Sigmoid colon (tissue), 7 donors: ENCODE results near the gene THRA. TPM values are rescaled to one million over a fixed set of nuclear protein-coding genes. Genes with fewer than 3 reads are reported as not detected.

ENCODE experiments used
- DNase-seq: peaks from one replicate; pipeline ENCODE4 v3.0.0-alpha.2; 2019
- H3K27ac ChIP-seq, 4 donors: fragments of 200-600 bp; sonication (generic); one replicate each; pipeline ENCODE4 v1.5.1; 2016 to 2019; ENCODE audit warnings: mild to moderate bottlenecking in 1 of 4
- H3K27me3 ChIP-seq, 3 donors: fragments of 200-600 bp; sonication (generic); one replicate each; pipeline ENCODE4 v1.5.1; 2019; ENCODE audit warnings: mild to moderate bottlenecking in 1 of 3
- H3K36me3 ChIP-seq, 4 donors: fragments of 200-600 bp; sonication (generic); one replicate each; pipeline ENCODE4 v1.5.1; 2016 to 2019
- H3K4me1 ChIP-seq, 4 donors: fragments of 200-600 bp; sonication (generic); one replicate each; pipeline ENCODE4 v1.5.1; 2017 to 2019
- H3K4me3 ChIP-seq, 4 donors: fragments of 200-600 bp; sonication (generic); one replicate each; pipeline ENCODE4 v1.5.1; 2017 to 2019; ENCODE audit warnings: mild to moderate bottlenecking in 2 of 4, moderate library complexity in 1 of 4
- H3K9me3 ChIP-seq, 4 donors: fragments of 200-600 bp in 3 of 4; sonication (generic) in 3 of 4; one replicate each; pipeline versions ENCODE4 v1.5.1 to v1.6.1; 2013 to 2019
- EP300 ChIP-seq, 4 donors: sonication (generic); formaldehyde crosslinking; IDR thresholded peaks; one replicate each; pipeline ENCODE4 v1.6.1; 2017; ENCODE audit warnings: antibody characterized with exemption in 4 of 4
- POLR2A ChIP-seq, 2 donors: fragments of 450-650 bp; IDR thresholded peaks; one replicate each; pipeline ENCODE4 v1.6.1; 2016; ENCODE audit warnings: antibody characterized with exemption in 2 of 2, mild to moderate bottlenecking in 2 of 2, moderate library complexity in 2 of 2
- POLR2AphosphoS5 ChIP-seq, 4 donors: sonication (generic); formaldehyde crosslinking; IDR thresholded peaks; one replicate each; pipeline ENCODE4 v1.6.1; 2017; ENCODE audit warnings: antibody characterized with exemption in 4 of 4
- WGBS, 2 donors: extraction: QIAGEN DNeasy Blood & Tissue Kit; methylation state at CpG; one replicate each; pipeline ENCODE4 v1.1.7; 2013; 5-methylcytosine and 5-hydroxymethylcytosine counted together
- intact Hi-C: fragments of 100-400 bp; cut with DNase I; formaldehyde crosslinking; loops from one replicate; pipeline ENCODE4 v1.15.1; 2023
- polyA plus RNA-seq, 3 donors: library from polyadenylated mRNA; stranded (reverse); fragments of 200-250 nt; gene quantifications; one replicate each; pipeline ENCODE4 v1.2.3, GENCODE V29; 2013
- total RNA-seq, 4 donors: library from RNA; depleted of rRNA; stranded (reverse); fragments of >200 nt; gene quantifications; one replicate each; pipeline ENCODE4 v1.1.0, GENCODE V29; 2016
- TF ChIP-seq, protein P1 (sequence below), 4 experiments: fragments of 450-650 bp in 3 of 4; fragments of 200-600 bp in 1 of 4; IDR thresholded peaks; one replicate each; pipeline ENCODE4 v1.5.1; 2016 to 2019; ENCODE audit warnings: antibody characterized with exemption in 4 of 4, mild to moderate bottlenecking in 3 of 4, moderate library complexity in 2 of 4
- donor health status: healthy with polysubstance abuse.
- donor health status: Bipolar disorder and iron deficiency.
- donor health status: healthy.

The THRA gene
- total and polyA plus RNA-seq, 7 donors, result 25.4 to 86.1 (median 78.8) TPM

DNA sequence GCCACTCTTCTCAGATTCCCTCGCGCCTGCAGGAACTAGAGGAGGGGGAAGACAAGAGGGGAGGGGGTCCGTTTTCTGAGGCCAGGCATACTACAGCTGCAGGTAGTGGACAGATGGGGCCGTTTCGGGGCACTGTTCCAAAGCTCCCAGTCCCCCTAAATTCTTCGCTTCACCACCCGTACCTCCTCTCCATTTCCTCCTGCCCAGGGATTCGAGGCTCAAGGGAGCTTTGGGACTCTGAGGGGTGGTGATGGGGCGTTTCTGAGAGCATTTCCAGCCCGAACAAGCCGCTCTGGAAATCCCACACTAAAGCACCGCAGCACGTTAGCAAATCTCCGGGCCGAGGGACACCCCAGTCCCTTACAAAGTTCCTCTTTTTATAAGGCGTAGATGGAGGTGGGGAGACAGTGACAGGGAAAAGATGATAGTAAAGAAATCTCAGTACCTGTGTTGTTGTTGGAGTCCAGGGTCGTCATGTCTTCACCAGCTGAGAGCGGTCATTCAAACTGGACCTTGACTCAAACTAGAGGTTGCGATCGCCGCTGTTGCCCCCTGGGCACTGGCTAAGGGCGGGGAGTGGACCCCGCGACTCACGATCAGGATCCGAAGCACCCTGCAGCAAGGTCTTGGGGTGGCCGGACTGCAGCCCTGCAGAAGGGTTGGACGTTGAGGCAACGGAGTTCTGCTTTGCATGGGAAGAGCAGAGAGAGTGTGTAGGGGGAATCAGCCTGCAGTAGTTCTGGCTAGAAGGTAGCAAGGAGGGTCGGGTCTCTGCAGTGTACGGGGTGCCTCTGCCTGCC is 37.1 kb downstream of the THRA start:
- intact Hi-C loops, result loop anchor here (1.0 to 5.0 kb wide), 2 partner anchors 8 to 242 kb away; no protein-coding TSS in a partner anchor

DNA sequence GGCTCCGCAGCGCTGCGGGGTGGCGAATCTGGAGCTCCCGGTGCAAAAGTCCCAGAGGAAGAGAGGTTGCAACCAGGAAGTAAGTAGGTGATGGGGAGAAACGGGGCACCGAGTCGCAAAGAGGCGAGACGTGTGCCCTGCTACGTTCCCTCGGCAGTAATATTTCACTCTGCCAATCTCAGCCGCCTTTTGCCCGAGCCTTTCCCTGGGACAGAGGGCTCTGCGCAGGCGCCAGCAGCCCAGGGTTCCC is 37.6 kb downstream of the THRA start, which contains the start of gene NR1D1:
TSS of gene NR1D1 (minus strand) at position 171 of the 250 bp plus-strand sequence. CDS start 495 bp downstream, outside the sequence.
- Histone ChIP-seq H3K27me3 (no peaks in the 10 kb centered on the region), H3K4me3 (peak within 1 kb of the TSS; percentile 69 to 97 (median 90)), H3K36me3 (peaks cover 17 to 20% (median 19%) of the 10 kb centered on the region in 4 donors), H3K4me1 (peaks cover 0 to 81% (median 79%) of the 10 kb centered on the region in 4 donors), H3K9me3 (no peaks in the 10 kb centered on the region), H3K27ac (peak within 1 kb of the TSS; percentile 97 to 100 (median 98))
- TF ChIP-seq, protein P1, sequence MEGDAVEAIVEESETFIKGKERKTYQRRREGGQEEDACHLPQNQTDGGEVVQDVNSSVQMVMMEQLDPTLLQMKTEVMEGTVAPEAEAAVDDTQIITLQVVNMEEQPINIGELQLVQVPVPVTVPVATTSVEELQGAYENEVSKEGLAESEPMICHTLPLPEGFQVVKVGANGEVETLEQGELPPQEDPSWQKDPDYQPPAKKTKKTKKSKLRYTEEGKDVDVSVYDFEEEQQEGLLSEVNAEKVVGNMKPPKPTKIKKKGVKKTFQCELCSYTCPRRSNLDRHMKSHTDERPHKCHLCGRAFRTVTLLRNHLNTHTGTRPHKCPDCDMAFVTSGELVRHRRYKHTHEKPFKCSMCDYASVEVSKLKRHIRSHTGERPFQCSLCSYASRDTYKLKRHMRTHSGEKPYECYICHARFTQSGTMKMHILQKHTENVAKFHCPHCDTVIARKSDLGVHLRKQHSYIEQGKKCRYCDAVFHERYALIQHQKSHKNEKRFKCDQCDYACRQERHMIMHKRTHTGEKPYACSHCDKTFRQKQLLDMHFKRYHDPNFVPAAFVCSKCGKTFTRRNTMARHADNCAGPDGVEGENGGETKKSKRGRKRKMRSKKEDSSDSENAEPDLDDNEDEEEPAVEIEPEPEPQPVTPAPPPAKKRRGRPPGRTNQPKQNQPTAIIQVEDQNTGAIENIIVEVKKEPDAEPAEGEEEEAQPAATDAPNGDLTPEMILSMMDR (IDR thresholded peaks at IDR 0.05), result no peak
- TF ChIP-seq EP300 (IDR thresholded peaks at IDR 0.05) (peak in 1 of 4 donors; percentile 43), POLR2A (IDR thresholded peaks at IDR 0.05) (peak; percentile 91 to 94), POLR2AphosphoS5 (IDR thresholded peaks at IDR 0.05) (peak; percentile 96 to 99 (median 99))
- intact Hi-C loops, result loop anchor here (5.0 kb wide), 1 partner anchor 242 kb away; no protein-coding TSS in a partner anchor
- WGBS, 2 donors, result 0 to 1% methylated on average over 16 of the region's 16 CpGs
- no peak for DNase-seq

More for the DNA sequence above, 37.1 kb downstream of the THRA start:
- Histone ChIP-seq H3K36me3 (peaks cover 22 to 25% (median 25%) of the 10 kb centered on the region in 4 donors), H3K27me3 (no peaks in the 10 kb centered on the region), H3K4me1 (peaks cover 0 to 81% (median 79%) of the 10 kb centered on the region in 4 donors), H3K4me3 (peak overlapping the region; percentile 69 to 97 (median 90)), H3K9me3 (no peaks in the 10 kb centered on the region), H3K27ac (peak overlapping the region; percentile 97 to 100 (median 98))
- no peak for DNase-seq
- WGBS, 2 donors, result 4 to 5% methylated on average over 31 of the region's 31 CpGs
- TF ChIP-seq POLR2AphosphoS5 (IDR thresholded peaks at IDR 0.05) (no peak), EP300 (IDR thresholded peaks at IDR 0.05) (no peak), POLR2A (IDR thresholded peaks at IDR 0.05) (no peak)
- TF ChIP-seq, protein P1 (IDR thresholded peaks at IDR 0.05), result no peak

DNA sequence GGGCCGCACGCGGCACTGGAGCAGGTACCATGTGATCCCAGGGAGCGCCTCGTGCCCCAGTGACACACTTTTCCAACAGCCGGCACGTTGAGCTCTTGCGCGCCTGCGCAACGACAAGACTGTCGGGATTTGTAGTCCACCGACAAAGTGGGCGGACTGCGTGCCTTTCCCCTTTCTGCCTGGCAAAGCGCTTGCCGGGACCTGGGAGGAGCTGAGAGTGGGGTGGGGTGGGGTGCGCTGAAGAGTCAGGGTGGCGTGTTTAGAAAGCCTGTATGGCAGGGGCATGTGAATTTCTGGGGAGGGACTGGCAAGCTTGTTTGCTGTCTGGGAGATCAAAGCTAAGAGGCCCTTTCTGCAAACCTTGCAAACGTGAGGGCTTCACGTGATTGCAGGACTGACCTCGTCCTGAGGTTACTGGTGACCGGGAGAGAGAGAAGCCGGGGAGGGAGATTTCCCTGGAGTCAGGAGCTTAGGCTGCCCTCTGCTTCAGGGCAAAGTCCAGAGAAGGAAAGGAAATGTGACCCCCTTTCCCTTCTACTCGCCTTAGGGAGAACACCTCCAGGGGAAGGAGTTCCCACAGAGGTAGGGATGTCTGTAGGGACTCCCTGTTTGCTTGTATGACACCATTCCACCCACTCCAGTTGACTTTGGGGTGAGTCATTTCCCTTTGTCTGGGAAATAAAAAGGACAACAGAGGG is 38.1 kb downstream of the THRA start:
- Histone ChIP-seq H3K27me3 (no peaks in the 10 kb centered on the region), H3K27ac (peak overlapping the region; percentile 97 to 100 (median 98)), H3K9me3 (no peaks in the 10 kb centered on the region), H3K36me3 (peaks cover 12 to 15% (median 15%) of the 10 kb centered on the region in 4 donors), H3K4me1 (peaks cover 0 to 81% (median 79%) of the 10 kb centered on the region in 4 donors), H3K4me3 (peak overlapping the region; percentile 69 to 97 (median 90))
- peak; percentile 100 for DNase-seq
- 1 to 2% methylated on average over 25 of the region's 25 CpGs for WGBS, 2 donors
- TF ChIP-seq POLR2A (IDR thresholded peaks at IDR 0.05) (peak in 1 of 2 donors; percentile 40), EP300 (IDR thresholded peaks at IDR 0.05) (peak in 2 of 4 donors; percentile 19 to 95), POLR2AphosphoS5 (IDR thresholded peaks at IDR 0.05) (peak in 1 of 4 donors; percentile 84)
- TF ChIP-seq, protein P1 (IDR thresholded peaks at IDR 0.05), result no peak
- intact Hi-C loops, result loop anchor here (5.0 kb wide), 1 partner anchor 241 kb away; no protein-coding TSS in a partner anchor

DNA sequence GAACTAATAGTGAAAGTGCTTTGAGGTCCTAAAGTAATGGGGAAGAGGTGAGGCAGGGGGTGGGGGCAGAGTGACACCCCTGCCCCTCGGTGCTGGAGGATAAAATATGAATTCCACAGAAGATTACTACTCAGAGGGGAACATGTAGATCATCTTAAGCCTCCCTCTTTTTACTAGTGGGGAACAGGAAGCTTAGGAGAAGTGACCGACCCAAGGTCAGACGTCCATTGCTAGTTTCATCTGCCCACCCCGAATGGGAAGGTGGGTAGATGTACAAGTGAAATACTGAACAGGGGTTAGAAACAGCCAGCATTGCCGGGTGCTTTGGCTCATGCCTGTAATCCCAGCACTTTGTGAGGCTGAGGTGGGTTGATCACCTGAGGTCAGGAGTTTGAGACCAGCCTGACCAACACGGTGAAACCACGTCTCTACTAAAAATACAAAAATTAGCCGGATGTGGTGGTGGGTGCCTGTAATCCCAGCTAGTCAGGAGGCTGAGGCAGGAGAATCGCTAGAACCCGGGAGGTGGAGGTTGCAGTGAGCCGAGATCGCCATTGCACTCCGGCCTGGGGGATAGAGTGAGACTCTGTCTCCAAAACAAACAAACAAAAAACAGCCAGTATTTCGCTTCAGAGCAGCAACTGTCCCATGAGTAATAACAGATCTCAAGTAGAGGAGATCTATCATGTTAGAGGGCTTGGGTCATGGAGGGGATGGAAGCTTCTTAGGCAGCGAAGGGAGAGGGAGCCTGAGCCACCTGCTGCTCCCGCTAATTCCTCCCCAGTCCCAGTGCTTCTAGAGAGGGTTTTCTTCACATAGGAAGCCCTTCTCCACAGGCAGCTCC is 38.8 kb downstream of the THRA start:
- H3K4me3 ChIP-seq, result peak overlapping the region in 2 of 4 donors; percentile 85 to 96
- intact Hi-C loops, result loop anchor here (5.0 kb wide), 1 partner anchor 241 kb away; no protein-coding TSS in a partner anchor
- DNase-seq, result peak; percentile 64
- H3K4me1 ChIP-seq, result peaks cover 0 to 81% (median 79%) of the 10 kb centered on the region in 4 donors
- no peaks in the 10 kb centered on the region for H3K9me3 ChIP-seq
- TF ChIP-seq EP300 (IDR thresholded peaks at IDR 0.05) (no peak), POLR2AphosphoS5 (IDR thresholded peaks at IDR 0.05) (no peak), POLR2A (IDR thresholded peaks at IDR 0.05) (no peak)
- TF ChIP-seq, protein P1 (IDR thresholded peaks at IDR 0.05), result no peak
- WGBS, 2 donors, result 71 to 77% methylated on average over 16 of the region's 16 CpGs
- H3K27me3 ChIP-seq, result no peaks in the 10 kb centered on the region
- peak overlapping the region; percentile 97 to 100 (median 98) for H3K27ac ChIP-seq
- peaks cover 4 to 8% (median 7%) of the 10 kb centered on the region in 4 donors for H3K36me3 ChIP-seq
